ENCODE data around the gene NAALADL2.

- TF ChIP-seq STAG1 (CRISPR knock-in tag; IDR thresholded peaks at IDR 0.05) (no peak), TEAD2 (CRISPR knock-in tag; IDR thresholded peaks at IDR 0.05) (no peak), BHLHE40 (IDR thresholded peaks at IDR 0.05; ENCODE audit: low read length) (no peak), HDAC2 (CRISPR knock-in tag; IDR thresholded peaks at IDR 0.05) (no peak), CTCF (CRISPR knock-in tag; IDR thresholded peaks at IDR 0.05) (no peak), ZBTB8A (CRISPR knock-in tag; IDR thresholded peaks at IDR 0.05; ENCODE audit: borderline replicate concordance, low read depth) (no peak), FOSL1 (CRISPR knock-in tag; IDR thresholded peaks at IDR 0.05; ENCODE audit: borderline replicate concordance) (no peak), ZFP82 (CRISPR knock-in tag; IDR thresholded peaks at IDR 0.05; ENCODE audit: borderline replicate concordance) (no peak), EZH2 (conservative IDR thresholded peaks at IDR 0.05; ENCODE audit: low read depth, low read length) (no peak), ZZZ3 (CRISPR knock-in tag; IDR thresholded peaks at IDR 0.05; ENCODE audit: borderline replicate concordance) (no peak), ZNF547 (CRISPR knock-in tag; IDR thresholded peaks at IDR 0.05) (no peak)
Measured at GRCh38 chr3:175605851-175606250, 746.7 kb downstream of the NAALADL2 start.
